Fibroblast of lung (primary cell): ENCODE measurements around the gene ATP9B. TPM values are rescaled to one million over a fixed set of nuclear protein-coding genes. Genes with fewer than 3 reads are reported as not detected.
A peak's percentile ranks its signal among the peaks of the same experiment; 100 is the strongest.

Experiments
- DNase-seq, 2 donors: peaks; one replicate each; pipeline versions ENCODE4 v3.0.0 to v3.0.0-alpha.2; 2010; ENCODE audit warnings: low read depth in 2 of 2
- H2AFZ ChIP-seq: 2 replicates; pipeline ENCODE4 v1.5.1; 2012; ENCODE audit warnings: low read length, control low read depth, inconsistent platforms
- H3K27ac ChIP-seq: 2 replicates; pipeline ENCODE4 v1.5.1; 2011; ENCODE audit warnings: low read length, control low read depth; ENCODE audit not compliant: insufficient read depth
- H3K27me3 ChIP-seq: 2 replicates; pipeline ENCODE4 v1.5.1; 2011; ENCODE audit warnings: mild to moderate bottlenecking, low read length; ENCODE audit not compliant: control insufficient read depth, insufficient read depth
- H3K36me3 ChIP-seq: 2 replicates; pipeline ENCODE4 v1.5.1; 2011; ENCODE audit warnings: low read length; ENCODE audit not compliant: control insufficient read depth, insufficient read depth
- H3K4me1 ChIP-seq: 2 replicates; pipeline ENCODE4 v1.5.1; 2011; ENCODE audit warnings: low read length; ENCODE audit not compliant: control insufficient read depth, insufficient read depth; ENCODE audit errors: extremely low read depth
- H3K4me2 ChIP-seq: 2 replicates; pipeline ENCODE4 v1.5.1; 2011; ENCODE audit warnings: low read length, control low read depth; ENCODE audit not compliant: insufficient read depth; ENCODE audit errors: extremely low read depth
- H3K4me3 ChIP-seq, 4 experiments: fragments of 200-600 bp in 1 of 4; sonication (generic) in 1 of 4; replicated peaks in 1 of 4; 2 replicates each; pipeline ENCODE4 v1.5.1; 2011 to 2016; ENCODE audit warnings: low read length in 4 of 4, low read depth in 3 of 4, mild to moderate bottlenecking in 3 of 4, control low read depth in 2 of 4, inconsistent platforms in 1 of 4, mixed read lengths in 1 of 4; ENCODE audit not compliant: insufficient read depth in 1 of 4; ENCODE audit errors: control extremely low read depth in 1 of 4
- H3K79me2 ChIP-seq: 2 replicates; pipeline ENCODE4 v1.5.1; 2012; ENCODE audit warnings: mild to moderate bottlenecking, low read length, inconsistent platforms; ENCODE audit not compliant: control insufficient read depth, insufficient read depth
- H3K9ac ChIP-seq: 2 replicates; pipeline ENCODE4 v1.5.1; 2011; ENCODE audit warnings: mild to moderate bottlenecking, low read length, control low read depth; ENCODE audit not compliant: insufficient read depth
- H3K9me3 ChIP-seq: 2 replicates; pipeline ENCODE4 v1.5.1; 2012; ENCODE audit warnings: low read depth, low read length; ENCODE audit not compliant: control insufficient read depth, insufficient read depth
- H4K20me1 ChIP-seq: 2 replicates; pipeline ENCODE4 v1.5.1; 2011; ENCODE audit warnings: low read length; ENCODE audit not compliant: control insufficient read depth, insufficient read depth; ENCODE audit errors: extremely low read depth
- EZH2 ChIP-seq: IDR thresholded peaks from 2 replicates; pipeline ENCODE4 v1.5.1; 2012; ENCODE audit warnings: low read length, control low read depth, mild to moderate bottlenecking; ENCODE audit errors: missing control alignments
- polyA plus RNA-seq, 2 donors: library from polyadenylated mRNA; depleted of rRNA in 1 of 2; stranded (reverse) in 1 of 2; unstranded in 1 of 2; fragments of >200 nt; gene quantifications; 2 replicates each; pipeline ENCODE4 v1.2.1, GENCODE V29; 2011 to 2012; ENCODE audit warnings: missing spikeins in 1 of 2
- total RNA-seq: library from RNA; depleted of rRNA; stranded (reverse); fragments of >200 nt; gene quantifications from 2 replicates; pipeline ENCODE4 v1.2.1, GENCODE V29; 2014
- TF ChIP-seq, protein P1 (sequence below), 2 donors: IDR thresholded peaks in 1 of 2; conservative IDR thresholded peaks in 1 of 2; 1 replicate in 1 of 2; 2 replicates in 1 of 2; pipeline ENCODE4 v1.5.1; 2011 to 2012; ENCODE audit warnings: low read length in 2 of 2, control low read depth in 1 of 2, inconsistent platforms in 1 of 2, low read depth in 1 of 2, mild to moderate bottlenecking in 1 of 2

ATP9B gene
- total and polyA plus RNA-seq, 2 donors (not counting 1 experiment from before 2014, with no cell fraction given): 11.2 to 27.7 TPM

DNA sequence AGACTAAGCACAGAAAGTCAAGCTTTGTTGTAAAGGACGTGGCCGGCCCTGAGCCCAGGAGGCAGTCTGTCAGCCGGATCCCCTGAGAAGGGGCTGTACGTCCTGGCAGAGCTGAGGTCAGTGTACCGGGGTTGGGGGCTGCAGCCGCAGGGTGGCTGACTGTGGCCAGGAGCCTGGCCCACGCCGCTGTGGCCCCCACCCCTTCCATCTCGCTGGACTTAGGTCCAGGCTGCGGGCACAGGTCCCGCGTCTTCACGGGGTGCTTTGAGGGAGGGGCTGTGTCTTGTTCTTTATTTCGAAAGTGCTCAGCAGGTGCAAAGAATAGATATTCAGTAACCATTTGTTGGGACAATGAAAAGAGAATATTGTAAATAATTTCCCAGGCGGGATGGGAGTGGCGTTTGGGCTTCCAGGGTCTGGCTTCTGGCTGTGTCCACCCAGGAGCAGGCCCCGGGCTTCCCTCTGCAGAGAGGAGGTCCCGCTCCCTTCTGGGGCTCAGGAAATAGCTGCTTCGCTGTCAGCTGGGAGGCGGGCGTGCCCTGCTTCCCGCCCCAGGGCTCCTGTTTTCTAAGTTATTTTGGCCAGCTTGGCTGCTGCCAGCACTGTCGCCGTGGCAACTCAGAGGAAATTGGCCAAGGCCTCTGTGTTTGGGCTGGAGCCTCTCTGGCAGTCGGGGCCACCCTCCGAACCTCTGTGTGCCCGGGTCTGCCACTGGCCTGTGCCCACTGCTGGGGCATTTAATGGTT, 334.0 kb downstream of the ATP9B start:
- peak in 1 of 2 donors; percentile 30 for DNase-seq
- Histone ChIP-seq H3K79me2 (no peaks in the 10 kb centered on the region), H2AFZ (no peak overlapping the region), H3K27ac (no peak overlapping the region), H4K20me1 (no peaks in the 10 kb centered on the region), H3K4me1 (no peaks in the 10 kb centered on the region), H3K9ac (no peak overlapping the region), H3K27me3 (no peaks in the 10 kb centered on the region), H3K4me3 (no peak overlapping the region), H3K9me3 (no peaks in the 10 kb centered on the region), H3K36me3 (no peaks in the 10 kb centered on the region), H3K4me2 (no peak overlapping the region)
- TF ChIP-seq EZH2: no peak
- TF ChIP-seq, protein P1, sequence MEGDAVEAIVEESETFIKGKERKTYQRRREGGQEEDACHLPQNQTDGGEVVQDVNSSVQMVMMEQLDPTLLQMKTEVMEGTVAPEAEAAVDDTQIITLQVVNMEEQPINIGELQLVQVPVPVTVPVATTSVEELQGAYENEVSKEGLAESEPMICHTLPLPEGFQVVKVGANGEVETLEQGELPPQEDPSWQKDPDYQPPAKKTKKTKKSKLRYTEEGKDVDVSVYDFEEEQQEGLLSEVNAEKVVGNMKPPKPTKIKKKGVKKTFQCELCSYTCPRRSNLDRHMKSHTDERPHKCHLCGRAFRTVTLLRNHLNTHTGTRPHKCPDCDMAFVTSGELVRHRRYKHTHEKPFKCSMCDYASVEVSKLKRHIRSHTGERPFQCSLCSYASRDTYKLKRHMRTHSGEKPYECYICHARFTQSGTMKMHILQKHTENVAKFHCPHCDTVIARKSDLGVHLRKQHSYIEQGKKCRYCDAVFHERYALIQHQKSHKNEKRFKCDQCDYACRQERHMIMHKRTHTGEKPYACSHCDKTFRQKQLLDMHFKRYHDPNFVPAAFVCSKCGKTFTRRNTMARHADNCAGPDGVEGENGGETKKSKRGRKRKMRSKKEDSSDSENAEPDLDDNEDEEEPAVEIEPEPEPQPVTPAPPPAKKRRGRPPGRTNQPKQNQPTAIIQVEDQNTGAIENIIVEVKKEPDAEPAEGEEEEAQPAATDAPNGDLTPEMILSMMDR (conservative IDR thresholded peaks at IDR 0.05 in 1 of 2, IDR thresholded peaks at IDR 0.05 in 1 of 2; ENCODE audit: low read depth in 1 of 2, low read length in 2 of 2): no peak

DNA sequence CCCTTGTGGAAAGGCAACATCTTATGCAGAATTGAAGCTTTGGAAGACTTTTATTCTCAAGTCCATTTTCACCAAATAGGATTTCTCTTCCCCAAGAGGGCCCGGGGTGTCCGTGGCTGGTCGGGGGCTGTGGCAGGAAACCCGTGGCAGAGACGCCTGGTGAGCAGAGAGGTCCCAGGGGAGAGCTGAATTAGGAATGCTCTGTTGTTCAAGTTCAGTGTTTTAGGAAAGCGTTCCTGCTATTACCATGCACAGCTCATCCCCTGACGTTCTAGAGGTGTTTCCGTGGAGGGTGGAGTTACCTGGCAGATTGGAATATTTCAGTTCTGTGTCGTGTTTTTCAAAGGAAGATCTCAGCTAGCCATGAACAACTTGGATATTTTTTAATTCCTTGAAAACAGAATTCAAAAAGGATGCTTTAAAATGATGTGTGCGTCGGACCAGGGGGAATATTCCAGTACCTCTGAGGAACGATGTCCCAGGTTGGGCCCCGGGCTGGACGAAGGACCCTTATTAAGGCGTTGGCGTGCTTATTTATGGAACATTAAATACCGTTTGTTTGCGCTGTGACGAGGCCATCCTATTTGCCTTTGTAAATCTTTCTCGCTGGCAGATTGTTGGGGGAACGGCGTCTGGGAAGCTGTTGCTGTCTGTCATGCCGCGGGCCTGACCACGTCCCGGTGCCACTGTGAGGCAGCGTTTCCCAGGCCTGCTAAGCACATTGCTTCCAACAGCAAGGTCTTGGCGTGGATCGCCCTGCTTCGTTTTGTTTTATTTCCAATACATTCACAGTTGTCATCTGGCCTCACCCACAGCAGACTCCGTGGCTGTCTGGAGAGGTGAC, 334.8 kb downstream of the ATP9B start:
- Histone ChIP-seq H3K27me3 (no peaks in the 10 kb centered on the region), H3K79me2 (no peaks in the 10 kb centered on the region), H4K20me1 (no peaks in the 10 kb centered on the region), H2AFZ (no peak overlapping the region), H3K36me3 (no peaks in the 10 kb centered on the region), H3K4me1 (no peaks in the 10 kb centered on the region), H3K9me3 (no peaks in the 10 kb centered on the region), H3K4me3 (no peak overlapping the region), H3K4me2 (no peak overlapping the region), H3K9ac (no peak overlapping the region), H3K27ac (no peak overlapping the region)
- DNase-seq: no peak
- TF ChIP-seq, protein P1 (conservative IDR thresholded peaks at IDR 0.05 in 1 of 2, IDR thresholded peaks at IDR 0.05 in 1 of 2; ENCODE audit: low read depth in 1 of 2, low read length in 2 of 2): no peak
- TF ChIP-seq EZH2: no peak

DNA sequence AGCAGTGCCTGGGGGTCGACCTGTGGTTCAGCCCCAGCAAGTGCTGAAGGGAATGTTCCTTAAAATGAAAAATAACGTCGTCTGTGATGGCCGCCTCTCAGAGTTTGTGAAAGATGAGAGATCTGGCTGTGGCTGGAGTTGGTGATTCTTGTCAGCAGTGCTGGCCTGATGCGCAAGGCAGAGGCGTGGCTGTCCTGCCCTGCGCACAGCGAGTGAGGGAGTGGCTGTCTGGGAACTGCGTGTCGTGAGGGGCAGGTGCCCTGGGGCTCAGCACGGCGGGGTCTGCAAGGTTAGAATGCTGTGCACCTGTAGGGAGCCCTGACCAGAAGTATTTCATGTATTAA, 335.3 kb downstream of the ATP9B start:
- H2AFZ ChIP-seq: no peak overlapping the region
- H3K27ac ChIP-seq: no peak overlapping the region
- no peak overlapping the region for H3K9ac ChIP-seq
- H3K9me3 ChIP-seq: no peaks in the 10 kb centered on the region
- H3K27me3 ChIP-seq: no peaks in the 10 kb centered on the region
- no peaks in the 10 kb centered on the region for H3K79me2 ChIP-seq
- TF ChIP-seq, protein P1 (conservative IDR thresholded peaks at IDR 0.05 in 1 of 2, IDR thresholded peaks at IDR 0.05 in 1 of 2; ENCODE audit: low read depth in 1 of 2, low read length in 2 of 2): no peak
- no peak for TF ChIP-seq EZH2
- no peaks in the 10 kb centered on the region for H4K20me1 ChIP-seq
- H3K4me1 ChIP-seq: no peaks in the 10 kb centered on the region
- H3K4me2 ChIP-seq: no peak overlapping the region
- H3K4me3 ChIP-seq: no peak overlapping the region
- DNase-seq: no peak
- H3K36me3 ChIP-seq: no peaks in the 10 kb centered on the region
